ENCODE data around the gene ESRRG. TPM values are rescaled to one million over a fixed set of nuclear protein-coding genes. Genes with fewer than 3 reads are reported as not detected.

ESRRG gene
- total and polyA plus RNA-seq, 2 experiments from 2014 or later, result 1.2 to 1.7 TPM

GRCh38 chr1:216749232-216749631 is 26.0 kb upstream of the ESRRG start:
- Mint-ChIP-seq H3K36me3 (ENCODE audit: low read depth) (no peaks in the 10 kb centered on the region), H3K9me3 (no peaks in the 10 kb centered on the region; the same call in 2 of the 3 replicates), H3K4me1 (peaks cover 3% of the 10 kb centered on the region; the same call in 1 of the 3 replicates), H3K27me3 (ENCODE audit: insufficient read depth, low read depth, poor library complexity) (peaks cover 2% of the 10 kb centered on the region), H3K27ac (no peak overlapping the region), H3K4me3 (no peak overlapping the region)
- Histone ChIP-seq H3K4me1 (ENCODE audit: insufficient read depth) (no peaks in the 10 kb centered on the region), H3K4me2 (no peak overlapping the region), H3K27ac (ENCODE audit: low read depth) (no peak overlapping the region), H3K4me3 (no peak overlapping the region), H3F3A (replicated peaks; ENCODE audit: low read depth) (no peaks in the 10 kb centered on the region), H3K36me3 (ENCODE audit: insufficient read depth) (no peaks in the 10 kb centered on the region), H3K27me3 (ENCODE audit: insufficient read depth) (no peaks in the 10 kb centered on the region), H3K9me2 (ENCODE audit: insufficient read depth) (no peaks in the 10 kb centered on the region), H3K79me2 (replicated peaks; ENCODE audit: insufficient read depth) (no peaks in the 10 kb centered on the region), H2AFZ (no peak overlapping the region), H4K20me1 (replicated peaks; ENCODE audit: insufficient read depth) (no peaks in the 10 kb centered on the region)
- no peak for TF ChIP-seq ZNF331 (CRISPR knock-in tag; IDR thresholded peaks at IDR 0.05; ENCODE audit: low read depth)
- TF ChIP-seq JUNB (IDR thresholded peaks at IDR 0.05; ENCODE audit: unreplicated experiment), result no peak
- TF ChIP-seq EZH2 (IDR thresholded peaks at IDR 0.05; ENCODE audit: low read depth, unreplicated experiment), result no peak
- TF ChIP-seq EZH2phosphoT487 (IDR thresholded peaks at IDR 0.05; ENCODE audit: unreplicated experiment), result no peak
- no peak for TF ChIP-seq CREB1 (CRISPR knock-in tag; IDR thresholded peaks at IDR 0.05; ENCODE audit: low read depth)
- ATAC-seq, result no peak
- no peak for DNase-seq (ENCODE audit: low spot score)

- Histone ChIP-seq H4K20me1 (replicated peaks; ENCODE audit: insufficient read depth) (no peaks in the 10 kb centered on the region), H3K9me2 (ENCODE audit: insufficient read depth) (no peaks in the 10 kb centered on the region), H3K4me3 (no peak overlapping the region), H3K4me2 (no peak overlapping the region), H2AFZ (no peak overlapping the region), H3K27me3 (ENCODE audit: insufficient read depth) (no peaks in the 10 kb centered on the region), H3K4me1 (ENCODE audit: insufficient read depth) (peaks cover 28% of the 10 kb centered on the region), H3K27ac (ENCODE audit: low read depth) (no peak overlapping the region), H3K36me3 (ENCODE audit: insufficient read depth) (no peaks in the 10 kb centered on the region), H3F3A (replicated peaks; ENCODE audit: low read depth) (no peaks in the 10 kb centered on the region), H3K79me2 (replicated peaks; ENCODE audit: insufficient read depth) (no peaks in the 10 kb centered on the region)
- DNase-seq (ENCODE audit: low spot score) (peak; percentile 22), ATAC-seq (no peak)
- TF ChIP-seq CTCF (conservative IDR thresholded peaks at IDR 0.05; ENCODE audit: low read depth in 2 of 2) (peak; percentile 57 to 71), EZH2phosphoT487 (IDR thresholded peaks at IDR 0.05; ENCODE audit: unreplicated experiment) (no peak)
- H3K9me3 Mint-ChIP-seq, result no peaks in the 10 kb centered on the region; the same call in 2 of the 3 replicates
- H3K27ac Mint-ChIP-seq, result no peak overlapping the region
- H3K4me3 Mint-ChIP-seq, result no peak overlapping the region
- peaks cover 2% of the 10 kb centered on the region for H3K27me3 Mint-ChIP-seq (ENCODE audit: insufficient read depth, low read depth, poor library complexity)
- peaks cover 38% of the 10 kb centered on the region for H3K4me1 Mint-ChIP-seq
- no peaks in the 10 kb centered on the region for H3K36me3 Mint-ChIP-seq (ENCODE audit: low read depth)
These were observed 19.4 kb upstream of the ESRRG start for GRCh38 chr1:216742625-216743024.

- Histone ChIP-seq H3K4me1 (ENCODE audit: insufficient read depth) (peaks cover 28% of the 10 kb centered on the region), H3K27me3 (ENCODE audit: insufficient read depth) (no peaks in the 10 kb centered on the region), H3F3A (replicated peaks; ENCODE audit: low read depth) (no peaks in the 10 kb centered on the region), H3K79me2 (replicated peaks; ENCODE audit: insufficient read depth) (no peaks in the 10 kb centered on the region), H4K20me1 (replicated peaks; ENCODE audit: insufficient read depth) (no peaks in the 10 kb centered on the region), H3K27ac (ENCODE audit: low read depth) (peak overlapping the region; percentile 46; the same call in 1 of the 2 replicates), H3K9me2 (ENCODE audit: insufficient read depth) (no peaks in the 10 kb centered on the region), H3K4me3 (peak overlapping the region; percentile 25), H3K36me3 (ENCODE audit: insufficient read depth) (no peaks in the 10 kb centered on the region), H2AFZ (no peak overlapping the region), H3K4me2 (peak overlapping the region; percentile 64)
- Mint-ChIP-seq H3K27me3 (ENCODE audit: insufficient read depth, low read depth, poor library complexity) (peaks cover 2% of the 10 kb centered on the region), H3K4me3 (peak overlapping the region; percentile 57), H3K4me1 (peaks cover 40% of the 10 kb centered on the region), H3K9me3 (no peaks in the 10 kb centered on the region; the same call in 2 of the 3 replicates), H3K36me3 (ENCODE audit: low read depth) (no peaks in the 10 kb centered on the region), H3K27ac (peak overlapping the region; percentile 83; the same call in 1 of the 2 replicates)
- peak; percentile 64 for DNase-seq (ENCODE audit: low spot score)
- ATAC-seq, result peak; percentile 85
- no peak for TF ChIP-seq REST (IDR thresholded peaks at IDR 0.05; ENCODE audit: unreplicated experiment)
These were observed 17.1 kb upstream of the ESRRG start for GRCh38 chr1:216740331-216740730.

Measured in GM23338 (cell line).